ENCODE measurements around the gene GLB1L2.

- no peak for TF ChIP-seq CTCF (IDR thresholded peaks at IDR 0.05; ENCODE audit: low read length)
- no peak for TF ChIP-seq EZH2 (IDR thresholded peaks at IDR 0.05; ENCODE audit: borderline replicate concordance, low read length)
Observed at GRCh38 chr11:134346976-134347350, 15.2 kb downstream of the GLB1L2 start.
